CD14-positive monocyte (primary cell): ENCODE measurements around the gene ZNF385D. TPM values are rescaled to one million over a fixed set of nuclear protein-coding genes. Genes with fewer than 3 reads are reported as not detected.

ENCODE experiments used
- DNase-seq, 3 donors: peaks; one replicate each; pipeline ENCODE4 v3.0.0-alpha.2; 2011 to 2022
- H2AFZ ChIP-seq: 2 replicates; pipeline ENCODE4 v1.6.0; 2012; ENCODE audit warnings: mild to moderate bottlenecking, low read depth, low read length, inconsistent platforms; ENCODE audit not compliant: insufficient read depth, poor library complexity, severe bottlenecking
- H3K27ac ChIP-seq, 2 donors: 1 replicate in 1 of 2; 2 replicates in 1 of 2; pipeline ENCODE4 v1.5.1; 2012 to 2013; ENCODE audit warnings: low read length in 2 of 2, control low read depth in 1 of 2, inconsistent platforms in 1 of 2, low read depth in 1 of 2, mild to moderate bottlenecking in 1 of 2
- H3K27me3 ChIP-seq, 2 donors: one replicate each; pipeline versions ENCODE4 v1.6.0 to v1.6.1; 2011 to 2013; ENCODE audit warnings: low read length in 2 of 2; ENCODE audit not compliant: control insufficient read depth in 2 of 2, insufficient read depth in 2 of 2
- H3K36me3 ChIP-seq, 2 donors: replicated peaks in 1 of 2; 1 replicate in 1 of 2; 2 replicates in 1 of 2; pipeline versions ENCODE4 v1.5.1 to v1.6.1; 2012 to 2013; ENCODE audit warnings: low read length in 2 of 2, control low read depth in 1 of 2, inconsistent platforms in 1 of 2, mild to moderate bottlenecking in 1 of 2; ENCODE audit not compliant: insufficient read depth in 2 of 2, control insufficient read depth in 1 of 2
- H3K4me1 ChIP-seq, 2 donors: 1 replicate in 1 of 2; 2 replicates in 1 of 2; pipeline versions ENCODE4 v1.5.1 to v1.6.1; 2012 to 2013; ENCODE audit warnings: low read length in 2 of 2, control low read depth in 1 of 2, inconsistent platforms in 1 of 2, mild to moderate bottlenecking in 1 of 2, moderate library complexity in 1 of 2; ENCODE audit not compliant: insufficient read depth in 2 of 2, control insufficient read depth in 1 of 2
- H3K4me2 ChIP-seq: replicated peaks from 2 replicates; pipeline ENCODE3; 2012; ENCODE audit warnings: low read length, moderate library complexity, mild to moderate bottlenecking; ENCODE audit not compliant: poor library complexity, severe bottlenecking; ENCODE audit errors: extremely low read depth
- H3K4me3 ChIP-seq, 3 experiments: fragments of 200-600 bp in 1 of 3; sonication (generic) in 1 of 3; replicated peaks in 1 of 3; 1 replicate in 2 of 3; 2 replicates in 1 of 3; pipeline ENCODE4 v1.5.1; 2011 to 2013; ENCODE audit warnings: low read length in 3 of 3, mild to moderate bottlenecking in 3 of 3, control low read depth in 2 of 3, low read depth in 2 of 3, inconsistent platforms in 1 of 3, moderate library complexity in 1 of 3
- H3K79me2 ChIP-seq: 2 replicates; pipeline ENCODE4 v1.6.0; 2012; ENCODE audit warnings: mild to moderate bottlenecking, control low read depth, inconsistent platforms, low read length, moderate library complexity; ENCODE audit not compliant: insufficient read depth
- H3K9ac ChIP-seq: 2 replicates; pipeline ENCODE4 v1.6.0; 2017; ENCODE audit warnings: low read length, mild to moderate bottlenecking; ENCODE audit not compliant: insufficient read depth, poor library complexity, severe bottlenecking
- H3K9me3 ChIP-seq, 2 donors: replicated peaks in 1 of 2; 1 replicate in 1 of 2; 2 replicates in 1 of 2; pipeline versions ENCODE4 v1.5.1 to v1.6.1; 2012 to 2013; ENCODE audit warnings: low read length in 2 of 2, control low read depth in 1 of 2; ENCODE audit not compliant: control insufficient read depth in 1 of 2, insufficient read depth in 1 of 2
- H4K20me1 ChIP-seq: 2 replicates; pipeline ENCODE4 v1.6.0; 2012; ENCODE audit warnings: mild to moderate bottlenecking, low read length, control low read depth, moderate library complexity; ENCODE audit not compliant: insufficient read depth
- H3K27ac Mint-ChIP-seq, 7 donors: one replicate each; pipeline ENCODE4 v1.8.0; 2020; ENCODE audit warnings: mild to moderate bottlenecking in 7 of 7, mixed read lengths in 7 of 7, moderate library complexity in 6 of 7, inconsistent platforms in 2 of 7
- H3K27me3 Mint-ChIP-seq, 3 donors: one replicate each; pipeline ENCODE4 v1.8.0; 2021 to 2022; ENCODE audit warnings: low read depth in 3 of 3, mild to moderate bottlenecking in 3 of 3, mixed read lengths in 3 of 3, moderate library complexity in 3 of 3, inconsistent platforms in 1 of 3
- H3K36me3 Mint-ChIP-seq, 2 donors: one replicate each; pipeline ENCODE4 v1.8.0; 2020; ENCODE audit warnings: mixed read lengths in 2 of 2, inconsistent platforms in 1 of 2, mild to moderate bottlenecking in 1 of 2
- H3K4me1 Mint-ChIP-seq: one replicate; pipeline ENCODE4 v1.8.0; 2020; ENCODE audit warnings: mild to moderate bottlenecking, mixed read lengths
- H3K4me3 Mint-ChIP-seq, 2 donors: one replicate each; pipeline ENCODE4 v1.8.0; 2020; ENCODE audit warnings: mild to moderate bottlenecking in 2 of 2, mixed read lengths in 2 of 2, moderate library complexity in 1 of 2
- H3K9me3 Mint-ChIP-seq, 7 donors: one replicate each; pipeline ENCODE4 v1.8.0; 2020 to 2022; ENCODE audit warnings: mixed read lengths in 7 of 7, mild to moderate bottlenecking in 6 of 7, moderate library complexity in 6 of 7, inconsistent platforms in 2 of 7
- WGBS: methylation state at CpG from one replicate; pipeline ENCODE4 v1.1.5; 2013; ENCODE audit warnings: missing lambda C conversion rate; ENCODE audit not compliant: insufficient coverage; 5-methylcytosine and 5-hydroxymethylcytosine counted together
- intact Hi-C, 2 donors: fragments of 100-400 bp; cut with micrococcal nuclease; formaldehyde crosslinking; loops; one replicate each; pipeline versions ENCODE4 v1.15.0 to v1.15.1; 2023
- polyA plus RNA-seq, 3 donors: library from polyadenylated mRNA; depleted of rRNA in 1 of 3; unstranded in 2 of 3; stranded (reverse) in 1 of 3; fragments of 300-500 nt in 2 of 3; fragments of >200 nt in 1 of 3; fragmentation: Illumina TruSeq in 2 of 3; gene quantifications; 1 replicate in 2 of 3; 2 replicates in 1 of 3; pipeline ENCODE4 v1.2.3, GENCODE V29; 2012 to 2021
- TF ChIP-seq, protein P1 (sequence below): fragments of 200-600 bp; IDR thresholded peaks from one replicate; pipeline ENCODE4 v1.8.0; 2022; ENCODE audit warnings: antibody characterized with exemption, mild to moderate bottlenecking

The ZNF385D gene
- polyA plus RNA-seq, 3 donors = not detected

- Histone ChIP-seq H3K36me3 (no peaks in the 10 kb centered on the region), H3K9me3 (no peaks in the 10 kb centered on the region), H3K4me1 (no peaks in the 10 kb centered on the region), H3K9ac (no peak overlapping the region), H3K27me3 (no peaks in the 10 kb centered on the region), H4K20me1 (no peaks in the 10 kb centered on the region), H3K27ac (no peak overlapping the region), H2AFZ (no peak overlapping the region), H3K4me2 (no peak overlapping the region), H3K4me3 (no peak overlapping the region), H3K79me2 (no peaks in the 10 kb centered on the region)
- Mint-ChIP-seq H3K27me3 (no peaks in the 10 kb centered on the region), H3K27ac (no peak overlapping the region), H3K4me3 (no peak overlapping the region), H3K9me3 (peaks cover 2 to 16% (median 3%) of the 10 kb centered on the region in 7 donors), H3K4me1 (no peaks in the 10 kb centered on the region), H3K36me3 (no peaks in the 10 kb centered on the region)
- intact Hi-C loops = no loop called here
- TF ChIP-seq, protein P1, sequence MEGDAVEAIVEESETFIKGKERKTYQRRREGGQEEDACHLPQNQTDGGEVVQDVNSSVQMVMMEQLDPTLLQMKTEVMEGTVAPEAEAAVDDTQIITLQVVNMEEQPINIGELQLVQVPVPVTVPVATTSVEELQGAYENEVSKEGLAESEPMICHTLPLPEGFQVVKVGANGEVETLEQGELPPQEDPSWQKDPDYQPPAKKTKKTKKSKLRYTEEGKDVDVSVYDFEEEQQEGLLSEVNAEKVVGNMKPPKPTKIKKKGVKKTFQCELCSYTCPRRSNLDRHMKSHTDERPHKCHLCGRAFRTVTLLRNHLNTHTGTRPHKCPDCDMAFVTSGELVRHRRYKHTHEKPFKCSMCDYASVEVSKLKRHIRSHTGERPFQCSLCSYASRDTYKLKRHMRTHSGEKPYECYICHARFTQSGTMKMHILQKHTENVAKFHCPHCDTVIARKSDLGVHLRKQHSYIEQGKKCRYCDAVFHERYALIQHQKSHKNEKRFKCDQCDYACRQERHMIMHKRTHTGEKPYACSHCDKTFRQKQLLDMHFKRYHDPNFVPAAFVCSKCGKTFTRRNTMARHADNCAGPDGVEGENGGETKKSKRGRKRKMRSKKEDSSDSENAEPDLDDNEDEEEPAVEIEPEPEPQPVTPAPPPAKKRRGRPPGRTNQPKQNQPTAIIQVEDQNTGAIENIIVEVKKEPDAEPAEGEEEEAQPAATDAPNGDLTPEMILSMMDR = no peak
- WGBS = no CpG with 5 or more reads among the region's 1 CpG
- no peak for DNase-seq
Observed at GRCh38 chr3:21601178-21601577, 149.8 kb downstream of the ZNF385D start.

DNA sequence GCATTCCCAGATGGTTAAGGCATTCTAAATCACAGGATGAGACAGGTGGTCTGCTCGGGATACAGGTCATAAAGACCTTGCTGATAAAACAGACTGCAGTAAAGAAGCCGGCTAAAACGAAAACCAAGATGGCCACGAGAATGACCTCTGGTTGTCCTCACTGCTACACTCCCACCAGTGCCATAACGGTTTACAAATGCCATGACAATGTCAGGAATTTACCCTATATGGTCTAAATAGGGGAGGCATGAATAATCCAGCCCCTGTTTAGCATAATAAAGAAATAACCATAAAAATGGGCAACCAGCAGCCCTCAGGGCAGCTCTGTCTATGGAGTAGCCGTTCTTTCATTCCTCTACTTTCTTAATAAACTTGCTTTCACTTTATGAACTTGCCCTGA lies 151.1 kb downstream of the ZNF385D start:
- H3K4me2 ChIP-seq = no peak overlapping the region
- H3K27ac ChIP-seq = no peak overlapping the region
- no peak for DNase-seq
- Mint-ChIP-seq H3K27ac (no peak overlapping the region), H3K27me3 (no peaks in the 10 kb centered on the region), H3K36me3 (no peaks in the 10 kb centered on the region), H3K9me3 (peaks cover 2 to 11% (median 3%) of the 10 kb centered on the region in 7 donors), H3K4me1 (no peaks in the 10 kb centered on the region), H3K4me3 (no peak overlapping the region)
- H3K9ac ChIP-seq = no peak overlapping the region
- TF ChIP-seq, protein P1 = no peak
- no peaks in the 10 kb centered on the region for H3K27me3 ChIP-seq
- no peaks in the 10 kb centered on the region for H3K9me3 ChIP-seq
- no peak overlapping the region for H3K4me3 ChIP-seq
- no peaks in the 10 kb centered on the region for H3K36me3 ChIP-seq
- no peaks in the 10 kb centered on the region for H4K20me1 ChIP-seq
- intact Hi-C loops = no loop called here
- no peaks in the 10 kb centered on the region for H3K4me1 ChIP-seq
- no peak overlapping the region for H2AFZ ChIP-seq
- H3K79me2 ChIP-seq = no peaks in the 10 kb centered on the region
- 94% methylated on average over 3 of the region's 6 CpGs for WGBS
